Measurements from ENCODE around the gene MC3R. TPM values are rescaled to one million over a fixed set of nuclear protein-coding genes. Genes with fewer than 3 reads are reported as not detected.
"Not testable (repeated sequence)": the region's sequence is repeated elsewhere in the genome, so short reads cannot be mapped to it uniquely, and the experiment has no call there.

Gene MC3R
- total RNA-seq, 1 donor: not detected

- no peak overlapping the region for H3K4me3 ChIP-seq (ENCODE audit: low read depth, low read length)
- TF ChIP-seq CTCF (IDR thresholded peaks at IDR 0.05; ENCODE audit: insufficient read depth, low read length): no peak
Measured at GRCh38 chr20:56208121-56208520, 40.4 kb upstream of the MC3R start.

GRCh38 chr20:56211051-56211450 lies 37.5 kb upstream of the MC3R start:
- H3K4me3 ChIP-seq (ENCODE audit: low read depth, low read length): no peak overlapping the region
- no peak for TF ChIP-seq CTCF (IDR thresholded peaks at IDR 0.05; ENCODE audit: insufficient read depth, low read length)
- no peak for DNase-seq (ENCODE audit: low read depth)

More at GRCh38 chr20:56208121-56208520, 40.4 kb upstream of the MC3R start:
- DNase-seq (ENCODE audit: low read depth): no peak

GRCh38 chr20:56212091-56212490 lies 36.4 kb upstream of the MC3R start:
- no peak for DNase-seq (ENCODE audit: low read depth)

GRCh38 chr20:56213321-56213720 lies 35.2 kb upstream of the MC3R start:
- TF ChIP-seq CTCF (IDR thresholded peaks at IDR 0.05; ENCODE audit: insufficient read depth, low read length): no peak
- no peak for DNase-seq (ENCODE audit: low read depth)

More at GRCh38 chr20:56212091-56212490, 36.4 kb upstream of the MC3R start:
- TF ChIP-seq CTCF (IDR thresholded peaks at IDR 0.05; ENCODE audit: insufficient read depth, low read length): no peak
- no peak overlapping the region for H3K4me3 ChIP-seq (ENCODE audit: low read depth, low read length)

GRCh38 chr20:56215115-56215514 lies 33.4 kb upstream of the MC3R start:
- no peak for DNase-seq (ENCODE audit: low read depth)
- no peak overlapping the region for H3K4me3 ChIP-seq (ENCODE audit: low read depth, low read length)
- no peak for TF ChIP-seq CTCF (IDR thresholded peaks at IDR 0.05; ENCODE audit: insufficient read depth, low read length)

More at GRCh38 chr20:56213321-56213720, 35.2 kb upstream of the MC3R start:
- no peak overlapping the region for H3K4me3 ChIP-seq (ENCODE audit: low read depth, low read length)

GRCh38 chr20:56217829-56218228 lies 30.7 kb upstream of the MC3R start:
- no peak for TF ChIP-seq CTCF (IDR thresholded peaks at IDR 0.05; ENCODE audit: insufficient read depth, low read length)
- no peak for DNase-seq (ENCODE audit: low read depth)
- H3K4me3 ChIP-seq (ENCODE audit: low read depth, low read length): no peak overlapping the region

GRCh38 chr20:56221186-56221585 lies 27.3 kb upstream of the MC3R start:
- H3K4me3 ChIP-seq (ENCODE audit: low read depth, low read length); DNase-seq (ENCODE audit: low read depth): not testable (repeated sequence)

All from fibroblast of the aortic adventitia (primary cell).